Measurements from ENCODE around the gene FIGN.

DNA sequence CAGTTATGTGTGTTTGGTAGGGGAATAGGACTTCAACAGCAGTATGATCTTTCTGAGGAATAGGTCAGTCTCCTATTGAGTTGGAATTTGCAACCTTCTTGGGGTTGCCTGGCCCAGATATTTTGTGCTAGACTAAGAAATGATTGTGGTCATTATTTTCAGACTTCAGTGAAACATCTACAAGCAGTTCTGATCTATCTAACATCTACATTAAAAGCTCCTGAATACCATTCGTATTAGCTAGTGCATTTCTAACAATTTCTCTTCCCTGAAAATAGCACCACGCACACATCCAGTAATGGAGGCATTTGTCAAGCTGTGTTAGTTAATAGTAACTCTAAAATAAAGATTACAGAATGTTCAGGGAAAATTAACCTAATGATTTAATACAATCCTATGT lies 179.3 kb downstream of the FIGN start:
- TF ChIP-seq POLR2A (IDR thresholded peaks at IDR 0.05; ENCODE audit: low read depth, low read length) (no peak), POLR2AphosphoS5 (IDR thresholded peaks at IDR 0.05; ENCODE audit: low read depth, low read length) (no peak)

Data from GM12892 (cell line).